ENCODE data around the gene NEU4. TPM values are rescaled to one million over a fixed set of nuclear protein-coding genes. Genes with fewer than 3 reads are reported as not detected.
"Not testable (repeated sequence)": the region's sequence is repeated elsewhere in the genome, so short reads cannot be mapped to it uniquely, and the experiment has no call there.

Gene NEU4
- total RNA-seq, 1 experiment from 2014 or later = 3.9 TPM

GRCh38 chr2:241827394-241827793 lies 18.4 kb downstream of the NEU4 start:
- intact Hi-C loops (cut with micrococcal nuclease; ENCODE audit: unreplicated experiment) = no loop called here
- CTCF ChIA-PET = no interaction called here
- Mint-ChIP-seq H3K27ac (ENCODE audit: unreplicated experiment) (no peak overlapping the region), H3K27me3 (ENCODE audit: insufficient read depth, unreplicated experiment) (peaks cover 4% of the 10 kb centered on the region), H3K4me1 (ENCODE audit: low read depth, unreplicated experiment) (no peaks in the 10 kb centered on the region), H3K36me3 (ENCODE audit: insufficient read depth, unreplicated experiment) (peaks cover 22% of the 10 kb centered on the region), H3K4me3 (ENCODE audit: unreplicated experiment) (no peak overlapping the region), H3K9me3 (ENCODE audit: unreplicated experiment) (peaks cover 20% of the 10 kb centered on the region)
- H3K27me3 ChIP-seq (replicated peaks; ENCODE audit: control insufficient read depth, insufficient read depth, low read length) = no peaks in the 10 kb centered on the region; the same call in 1 of the 2 replicates
- H3K4me3 ChIP-seq (ENCODE audit: low read depth, low read length) = no peak overlapping the region
- peaks cover 6% of the 10 kb centered on the region; the same call in 1 of the 2 replicates for H3K9me3 ChIP-seq
- no TSS peak for BruUV-seq (replicated peaks)
- DNase-seq = no peak
- POLR2A ChIA-PET = no interaction called here
- no peaks in the 10 kb centered on the region for H3K4me1 ChIP-seq
- H3K36me3 ChIP-seq (ENCODE audit: control insufficient read depth, insufficient read depth, low read length) = no peaks in the 10 kb centered on the region
- no peak for TF ChIP-seq CTCF (IDR thresholded peaks at IDR 0.05; ENCODE audit: insufficient read depth in 1 of 2, low read depth in 1 of 2, low read length in 1 of 2, severe bottlenecking in 1 of 2, unreplicated experiment in 1 of 2)

- Histone ChIP-seq H3K27me3 (replicated peaks; ENCODE audit: control insufficient read depth, insufficient read depth, low read length) (no peaks in the 10 kb centered on the region), H3K4me3 (ENCODE audit: low read depth, low read length) (no peak overlapping the region), H3K36me3 (ENCODE audit: control insufficient read depth, insufficient read depth, low read length) (no peaks in the 10 kb centered on the region), H3K9me3 (no peaks in the 10 kb centered on the region; the same call in 1 of the 2 replicates), H3K4me1 (no peaks in the 10 kb centered on the region)
- Mint-ChIP-seq H3K9me3 (ENCODE audit: unreplicated experiment) (no peaks in the 10 kb centered on the region), H3K27ac (ENCODE audit: unreplicated experiment) (no peak overlapping the region), H3K4me3 (ENCODE audit: unreplicated experiment) (no peak overlapping the region), H3K27me3 (ENCODE audit: insufficient read depth, unreplicated experiment) (no peaks in the 10 kb centered on the region), H3K4me1 (ENCODE audit: low read depth, unreplicated experiment) (no peaks in the 10 kb centered on the region), H3K36me3 (ENCODE audit: insufficient read depth, unreplicated experiment) (no peaks in the 10 kb centered on the region)
- CTCF ChIA-PET = no interaction called here
- TF ChIP-seq CTCF (IDR thresholded peaks at IDR 0.05; ENCODE audit: insufficient read depth in 1 of 2, low read depth in 1 of 2, low read length in 1 of 2, severe bottlenecking in 1 of 2, unreplicated experiment in 1 of 2) = no peak
- BruUV-seq (replicated peaks) = no TSS peak
- POLR2A ChIA-PET = no interaction called here
- intact Hi-C loops (cut with micrococcal nuclease; ENCODE audit: unreplicated experiment) = no loop called here
- DNase-seq = no peak
Observed at GRCh38 chr2:241833101-241833663, 24.2 kb downstream of the NEU4 start.

- H3K27me3 Mint-ChIP-seq (ENCODE audit: insufficient read depth, unreplicated experiment); H3K4me3 ChIP-seq (ENCODE audit: low read depth, low read length); H3K36me3 ChIP-seq (ENCODE audit: control insufficient read depth, insufficient read depth, low read length); BruUV-seq (replicated peaks); DNase-seq; H3K9me3 ChIP-seq; H3K27ac Mint-ChIP-seq (ENCODE audit: unreplicated experiment); CTCF ChIA-PET; H3K27me3 ChIP-seq (replicated peaks; ENCODE audit: control insufficient read depth, insufficient read depth, low read length); H3K4me1 ChIP-seq; H3K4me1 Mint-ChIP-seq (ENCODE audit: low read depth, unreplicated experiment); POLR2A ChIA-PET; H3K9me3 Mint-ChIP-seq (ENCODE audit: unreplicated experiment); intact Hi-C loops (cut with micrococcal nuclease; ENCODE audit: unreplicated experiment); H3K4me3 Mint-ChIP-seq (ENCODE audit: unreplicated experiment); H3K36me3 Mint-ChIP-seq (ENCODE audit: insufficient read depth, unreplicated experiment): not testable (repeated sequence)
Observed at GRCh38 chr2:241833756-241834526, 24.9 kb downstream of the NEU4 start.

Data from Caco-2 (cell line).